GM18505 (cell line): ENCODE results near the gene HOXD3.

Source experiments
- ATAC-seq: cut with Tn5 transposase; IDR thresholded peaks from one replicate; pipeline ENCODE4 v1.9.1; 2021; ENCODE audit not compliant: unreplicated experiment
- POLR2A ChIP-seq: IDR thresholded peaks from 4 replicates; pipeline ENCODE4 v1.6.1; 2011; ENCODE audit warnings: borderline replicate concordance; ENCODE audit not compliant: insufficient read depth, insufficient read length; ENCODE audit errors: extremely low read depth

Gene HOXD3

GRCh38 chr2:176184749-176185148, 27.6 kb downstream of the HOXD3 start:
- ATAC-seq = no peak
- no peak for TF ChIP-seq POLR2A

GRCh38 chr2:176186024-176186423, 28.9 kb downstream of the HOXD3 start:
- no peak for ATAC-seq
- TF ChIP-seq POLR2A = no peak

- no peak for ATAC-seq
- no peak for TF ChIP-seq POLR2A
Measured at GRCh38 chr2:176187200-176187898, 30.2 kb downstream of the HOXD3 start.

GRCh38 chr2:176187899-176188773, 31.0 kb downstream of the HOXD3 start, which contains the start of gene HOXD1:
Gene HOXD1 (plus strand): TSS chr2:176188668. CDS start chr2:176188802, 134 bp downstream.
- ATAC-seq = no peak
- TF ChIP-seq POLR2A = no peak

GRCh38 chr2:176188774-176189680, 31.9 kb downstream of the HOXD3 start:
- ATAC-seq = no peak
- TF ChIP-seq POLR2A = no peak

- TF ChIP-seq POLR2A = no peak
- no peak for ATAC-seq
Measured at GRCh38 chr2:176189681-176190641, 32.9 kb downstream of the HOXD3 start.

GRCh38 chr2:176192351-176192750, 35.2 kb downstream of the HOXD3 start:
- TF ChIP-seq POLR2A = no peak
- no peak for ATAC-seq

- ATAC-seq = no peak
- no peak for TF ChIP-seq POLR2A
Measured at GRCh38 chr2:176193048-176193447, 35.9 kb downstream of the HOXD3 start.

- no peak for TF ChIP-seq POLR2A
- ATAC-seq = no peak
Measured at GRCh38 chr2:176199902-176200301, 42.8 kb downstream of the HOXD3 start.

- TF ChIP-seq POLR2A = no peak
- ATAC-seq = no peak
Measured at GRCh38 chr2:176200971-176201370, 43.9 kb downstream of the HOXD3 start.

GRCh38 chr2:176202491-176202890, 45.4 kb downstream of the HOXD3 start:
- ATAC-seq = no peak
- TF ChIP-seq POLR2A = no peak

GRCh38 chr2:176205126-176205525, 48.0 kb downstream of the HOXD3 start:
- TF ChIP-seq POLR2A = no peak

More at GRCh38 chr2:176205126-176205525, 48.0 kb downstream of the HOXD3 start:
- no peak for ATAC-seq
